HepG2 (cell line): Measurements from ENCODE around the gene HTRA1. TPM values are rescaled to one million over a fixed set of nuclear protein-coding genes. Genes with fewer than 3 reads are reported as not detected.

ENCODE experiments used
- ATAC-seq: fragments of 200-7000 bp; cut with Tn5 transposase; 3 replicates; pipeline ENCODE4 v1.9.1; 2020; ENCODE audit warnings: mild to moderate bottlenecking, moderate library complexity
- BruUV-seq: library from RNA; stranded (reverse); fragments of 400-500 nt; replicated peaks from 2 replicates; lab custom pipeline; 2021; lab: Mats Ljungman, UMichigan
- CTCF ChIA-PET: fragments of 300-600 bp; formaldehyde crosslinking; extraction: SDS; loops from one replicate; lab custom pipeline; 2021; ENCODE audit warnings: low total read pairs, inconsistent platforms, low intra/inter-chr PET ratio; lab: Yijun Ruan, JAX
- POLR2A ChIA-PET: fragments of 350-600 bp; sonication (Branson Sonifier 250); formaldehyde crosslinking; loops from one replicate; lab custom pipeline; 2020; ENCODE audit warnings: antibody characterized with exemption, inconsistent platforms; lab: Yijun Ruan, JAX
- DNase-seq: peaks from one replicate; pipeline ENCODE4 v3.0.0-alpha.2; 2015; ENCODE audit warnings: low spot score
- FAIRE-seq: peaks from 3 replicates; lab custom pipeline; 2011; peaks lifted over from hg19 to GRCh38; lab: Jason Lieb, UNC
- H2AFZ ChIP-seq: one replicate; pipeline ENCODE4 v1.6.1; 2011; ENCODE audit warnings: low read length, inconsistent platforms
- H3K27ac ChIP-seq: fragments of 300-600 bp; 3 replicates; pipeline ENCODE4 v1.8.0; 2011; ENCODE audit warnings: mixed run types, mild to moderate bottlenecking, mixed read lengths, low read length, inconsistent platforms; ENCODE audit not compliant: insufficient read depth; ENCODE audit errors: extremely low read length
- H3K27me3 ChIP-seq, 2 experiments: fragments of 200-600 bp in 1 of 2; 2 replicates in 1 of 2; 3 replicates in 1 of 2; pipeline versions ENCODE4 v1.6.0 to v1.8.0; 2011; ENCODE audit warnings: low read length in 2 of 2, mild to moderate bottlenecking in 2 of 2, moderate library complexity in 2 of 2, inconsistent platforms in 1 of 2; ENCODE audit not compliant: insufficient read depth in 2 of 2, control insufficient read depth in 1 of 2
- H3K36me3 ChIP-seq, 2 experiments: fragments of 200-600 bp in 1 of 2; replicated peaks in 1 of 2; 2 replicates in 1 of 2; 3 replicates in 1 of 2; pipeline versions ENCODE4 v1.5.1 to v1.8.0; 2011; ENCODE audit warnings: low read length in 2 of 2, inconsistent platforms in 1 of 2; ENCODE audit not compliant: insufficient read depth in 2 of 2, control insufficient read depth in 1 of 2
- H3K4me1 ChIP-seq: 2 replicates; pipeline ENCODE4 v1.5.1; 2012; ENCODE audit warnings: low read length, inconsistent platforms; ENCODE audit not compliant: insufficient read depth
- H3K4me2 ChIP-seq: 2 replicates; pipeline ENCODE4 v1.6.0; 2011; ENCODE audit warnings: low read depth, low read length, inconsistent platforms
- H3K4me3 ChIP-seq, 3 experiments: fragments of 200-600 bp in 1 of 3; sonication (generic), shearing (Covaris generic) in 1 of 3; replicated peaks in 1 of 3; 2 replicates each; pipeline ENCODE4 v1.5.1; 2011 to 2016; ENCODE audit warnings: low read length in 3 of 3, inconsistent platforms in 2 of 3, low read depth in 2 of 3, mild to moderate bottlenecking in 2 of 3, control low read depth in 1 of 3, mixed read lengths in 1 of 3; ENCODE audit not compliant: insufficient read depth in 1 of 3
- H3K79me2 ChIP-seq: one replicate; pipeline ENCODE4 v1.6.1; 2011; ENCODE audit warnings: low read length, inconsistent platforms; ENCODE audit not compliant: insufficient read depth
- H3K9ac ChIP-seq: 2 replicates; pipeline ENCODE4 v1.6.0; 2011; ENCODE audit warnings: mild to moderate bottlenecking, low read depth, low read length, inconsistent platforms; ENCODE audit not compliant: insufficient read depth
- H3K9me3 ChIP-seq: 2 replicates; pipeline ENCODE4 v1.5.1; 2012; ENCODE audit warnings: mild to moderate bottlenecking, low read length
- H4K20me1 ChIP-seq: 2 replicates; pipeline ENCODE4 v1.6.0; 2011; ENCODE audit warnings: inconsistent platforms, mild to moderate bottlenecking, low read length, moderate library complexity; ENCODE audit not compliant: insufficient read depth
- ARID2 ChIP-seq: sonication (generic); formaldehyde crosslinking; IDR thresholded peaks from 2 replicates; pipeline ENCODE4 v1.8.1; 2022; ENCODE audit warnings: mild to moderate bottlenecking, missing genetic modification reagents, borderline replicate concordance
- MTA1 ChIP-seq: sonication (generic); formaldehyde crosslinking; IDR thresholded peaks from 2 replicates; pipeline ENCODE4 v1.4.0; 2020; ENCODE audit warnings: missing genetic modification reagents, mild to moderate bottlenecking, borderline replicate concordance
- ZFP37 ChIP-seq: sonication (generic); formaldehyde crosslinking; IDR thresholded peaks from 2 replicates; pipeline ENCODE4 v1.4.0; 2020; ENCODE audit warnings: missing genetic modification reagents, borderline replicate concordance
- ZNF143 ChIP-seq: sonication (generic); formaldehyde crosslinking; IDR thresholded peaks from 2 replicates; pipeline ENCODE4 v1.4.0; 2020; ENCODE audit warnings: missing genetic modification reagents
- ZNF776 ChIP-seq: sonication (generic); formaldehyde crosslinking; IDR thresholded peaks from 2 replicates; pipeline ENCODE4 v1.4.0; 2020; ENCODE audit warnings: mild to moderate bottlenecking, missing genetic modification reagents
- WGBS: methylation state at CpG from one replicate; pipeline ENCODE4 v1.1.6; 2017; ENCODE audit warnings: low lambda C conversion rate; 5-methylcytosine and 5-hydroxymethylcytosine counted together
- in situ Hi-C: cut with HindIII; loops from 2 replicates; pipeline ENCODE4 v1.10.0; 2017; ENCODE audit warnings: low pct_unique_long_range_greater_than_20kb; ENCODE audit not compliant: extremely low pct_ligation_motif_present
- intact Hi-C: fragments of 100-400 bp; cut with micrococcal nuclease; formaldehyde crosslinking; loops from one replicate; pipeline ENCODE4 v1.10.0; 2022; ENCODE audit not compliant: unreplicated experiment
- polyA plus RNA-seq, 8 experiments: library from polyadenylated mRNA; depleted of rRNA in 3 of 8; stranded (reverse) in 7 of 8; unstranded in 1 of 8; fragments of >200 nt; fragmentation: Illumina TruSeq in 4 of 8; extraction: Trizol in 4 of 8; gene quantifications; 2 replicates each; pipeline versions ENCODE4 v1.2.1 to v1.2.3, GENCODE V29; 2011 to 2016; ENCODE audit warnings: low read depth in 4 of 8, missing spikeins in 1 of 8, mixed read lengths in 1 of 8; ENCODE audit not compliant: insufficient read depth in 1 of 8
- total RNA-seq, 5 experiments: library from RNA; depleted of rRNA; stranded (reverse); fragments of >200 nt; fragmentation: Illumina TruSeq; extraction: Trizol; gene quantifications; 2 replicates each; pipeline ENCODE4 v1.2.3, GENCODE V29; 2016; ENCODE audit warnings: low read depth in 1 of 5
- TF ChIP-seq, protein P1 (sequence below): sonication (generic); formaldehyde crosslinking; IDR thresholded peaks from 2 replicates; pipeline ENCODE4 v1.8.0; 2022; ENCODE audit warnings: mild to moderate bottlenecking, missing genetic modification reagents; ENCODE audit not compliant: insufficient replicate concordance
- TF ChIP-seq, protein P2 (sequence below): sonication (generic); formaldehyde crosslinking; IDR thresholded peaks from 2 replicates; pipeline ENCODE4 v1.8.1; 2023; ENCODE audit warnings: mild to moderate bottlenecking, inconsistent platforms, moderate library complexity, missing genetic modification reagents, borderline replicate concordance
- TF ChIP-seq, protein P3 (sequence below): sonication (generic); formaldehyde crosslinking; IDR thresholded peaks from 2 replicates; pipeline ENCODE4 v1.9.0; 2021; ENCODE audit warnings: missing genetic modification reagents, borderline replicate concordance

The HTRA1 gene
- total and polyA plus RNA-seq, 2 of the 13 experiments (the other 11 are each of a cell fraction or from before 2014, with no cell fraction given), result 0.11 to 0.40 TPM

DNA sequence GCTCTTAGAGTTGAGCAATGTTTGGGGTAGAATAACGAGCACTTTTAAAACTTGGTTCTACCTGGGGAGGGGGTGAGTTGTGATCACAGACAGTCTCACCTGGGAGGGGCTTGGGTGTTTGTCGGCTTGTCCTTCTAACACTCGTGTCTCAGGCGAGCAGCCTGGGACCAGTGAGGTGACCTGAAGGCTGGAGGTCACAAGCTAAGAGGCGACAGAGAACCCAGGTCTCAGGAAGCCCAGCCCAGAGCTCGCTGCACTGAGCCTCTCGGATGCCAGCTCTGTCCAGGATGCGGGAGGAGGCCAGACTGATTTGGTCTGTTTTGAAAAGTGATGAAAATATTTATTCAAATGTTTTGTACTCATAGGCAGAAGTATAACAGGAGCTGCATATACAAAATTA is 11.8 kb downstream of the HTRA1 start:
- BruUV-seq, result no TSS peak
- Histone ChIP-seq H3K27ac (no peak overlapping the region), H2AFZ (no peak overlapping the region), H3K4me2 (no peak overlapping the region), H3K9me3 (no peaks in the 10 kb centered on the region), H3K36me3 (no peaks in the 10 kb centered on the region), H3K9ac (no peak overlapping the region), H3K4me1 (0 out of 2 replicates have a peak, but pooled peaks cover 8% of the 10 kb centered on the region), H4K20me1 (no peaks in the 10 kb centered on the region), H3K27me3 (peaks cover 2 to 62% of the 10 kb centered on the region in 2 experiments; a peak in 4 of 5 replicates), H3K79me2 (no peaks in the 10 kb centered on the region), H3K4me3 (no peak overlapping the region)
- intact Hi-C loops, result no loop called here
- DNase-seq (no peak), FAIRE-seq (no peak), ATAC-seq (no peak)
- WGBS, result 9% methylated on average over 8 of the region's 8 CpGs
- in situ Hi-C loops, result no loop called here
- TF ChIP-seq, protein P1, sequence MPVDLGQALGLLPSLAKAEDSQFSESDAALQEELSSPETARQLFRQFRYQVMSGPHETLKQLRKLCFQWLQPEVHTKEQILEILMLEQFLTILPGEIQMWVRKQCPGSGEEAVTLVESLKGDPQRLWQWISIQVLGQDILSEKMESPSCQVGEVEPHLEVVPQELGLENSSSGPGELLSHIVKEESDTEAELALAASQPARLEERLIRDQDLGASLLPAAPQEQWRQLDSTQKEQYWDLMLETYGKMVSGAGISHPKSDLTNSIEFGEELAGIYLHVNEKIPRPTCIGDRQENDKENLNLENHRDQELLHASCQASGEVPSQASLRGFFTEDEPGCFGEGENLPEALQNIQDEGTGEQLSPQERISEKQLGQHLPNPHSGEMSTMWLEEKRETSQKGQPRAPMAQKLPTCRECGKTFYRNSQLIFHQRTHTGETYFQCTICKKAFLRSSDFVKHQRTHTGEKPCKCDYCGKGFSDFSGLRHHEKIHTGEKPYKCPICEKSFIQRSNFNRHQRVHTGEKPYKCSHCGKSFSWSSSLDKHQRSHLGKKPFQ (CRISPR knock-in tag), result no peak
- TF ChIP-seq, protein P2, sequence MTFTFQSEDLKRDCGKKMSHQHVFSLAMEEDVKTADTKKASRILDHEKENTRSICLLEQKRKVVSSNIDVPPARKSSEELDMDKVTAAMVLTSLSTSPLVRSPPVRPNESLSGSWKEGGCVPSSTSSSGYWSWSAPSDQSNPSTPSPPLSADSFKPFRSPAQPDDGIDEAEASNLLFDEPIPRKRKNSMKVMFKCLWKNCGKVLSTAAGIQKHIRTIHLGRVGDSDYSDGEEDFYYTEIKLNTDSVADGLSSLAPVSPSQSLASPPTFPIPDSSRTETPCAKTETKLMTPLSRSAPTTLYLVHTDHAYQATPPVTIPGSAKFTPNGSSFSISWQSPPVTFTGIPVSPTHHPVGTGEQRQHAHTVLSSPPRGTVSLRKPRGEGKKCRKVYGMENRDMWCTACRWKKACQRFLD (CRISPR knock-in tag), result no peak
- POLR2A ChIA-PET, result no interaction called here
- CTCF ChIA-PET, result no interaction called here

DNA sequence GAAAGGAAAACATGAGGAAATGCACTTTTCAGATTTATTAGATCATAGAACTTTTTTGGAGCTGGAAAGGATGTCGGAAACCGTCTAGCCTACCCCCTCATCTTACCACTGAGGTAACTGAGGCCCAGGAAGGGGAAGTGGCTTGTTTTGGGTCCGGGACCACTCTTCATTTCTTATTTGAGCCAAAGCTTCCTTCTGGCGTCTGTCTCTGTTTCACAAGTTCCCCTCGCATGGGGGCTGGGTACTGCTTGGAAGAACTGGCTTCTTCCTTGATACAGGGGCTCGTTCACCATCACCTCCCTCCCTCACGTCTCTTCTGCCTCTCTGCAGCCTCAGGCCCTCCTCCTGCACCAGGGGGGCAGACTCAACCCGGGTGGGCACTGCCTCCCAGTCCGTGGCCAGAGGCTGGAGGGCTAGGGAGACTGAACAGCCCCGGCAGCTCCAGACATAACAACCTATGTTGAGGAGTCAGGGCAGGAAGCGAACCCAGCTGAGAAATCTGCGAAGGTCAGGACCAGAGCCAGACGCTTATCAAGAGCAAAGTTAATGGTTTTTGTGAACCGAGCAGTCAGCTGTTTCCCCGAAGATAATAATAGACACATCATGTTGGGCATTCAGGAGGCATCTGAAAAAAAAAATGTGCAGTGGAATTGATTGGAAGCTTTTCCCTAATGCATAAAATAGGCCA is 12.9 kb downstream of the HTRA1 start:
- Histone ChIP-seq H3K36me3 (no peaks in the 10 kb centered on the region), H3K4me2 (no peak overlapping the region), H3K27ac (no peak overlapping the region), H3K79me2 (no peaks in the 10 kb centered on the region), H4K20me1 (no peaks in the 10 kb centered on the region), H3K4me1 (0 out of 2 replicates have a peak, but pooled peaks cover 8% of the 10 kb centered on the region), H3K27me3 (peaks cover 2 to 58% of the 10 kb centered on the region in 2 experiments; a peak in 4 of 5 replicates), H3K9me3 (no peaks in the 10 kb centered on the region), H2AFZ (no peak overlapping the region), H3K4me3 (no peak overlapping the region), H3K9ac (no peak overlapping the region)
- DNase-seq (no peak), ATAC-seq (no peak), FAIRE-seq (no peak)
- intact Hi-C loops (no loop called here), in situ Hi-C loops (no loop called here)
- no TSS peak for BruUV-seq
- ChIA-PET POLR2A (no interaction called here), CTCF (no interaction called here)
- no peak for TF ChIP-seq ZNF776
- TF ChIP-seq, protein P3, sequence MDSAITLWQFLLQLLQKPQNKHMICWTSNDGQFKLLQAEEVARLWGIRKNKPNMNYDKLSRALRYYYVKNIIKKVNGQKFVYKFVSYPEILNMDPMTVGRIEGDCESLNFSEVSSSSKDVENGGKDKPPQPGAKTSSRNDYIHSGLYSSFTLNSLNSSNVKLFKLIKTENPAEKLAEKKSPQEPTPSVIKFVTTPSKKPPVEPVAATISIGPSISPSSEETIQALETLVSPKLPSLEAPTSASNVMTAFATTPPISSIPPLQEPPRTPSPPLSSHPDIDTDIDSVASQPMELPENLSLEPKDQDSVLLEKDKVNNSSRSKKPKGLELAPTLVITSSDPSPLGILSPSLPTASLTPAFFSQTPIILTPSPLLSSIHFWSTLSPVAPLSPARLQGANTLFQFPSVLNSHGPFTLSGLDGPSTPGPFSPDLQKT, result no peak
- no peak for TF ChIP-seq ZFP37 (CRISPR knock-in tag)
- no peak for TF ChIP-seq MTA1 (CRISPR knock-in tag)
- no peak for TF ChIP-seq ZNF143
- no peak for TF ChIP-seq ARID2 (CRISPR knock-in tag)
- WGBS, result 23% methylated on average over 15 of the region's 15 CpGs
